GM19397 (cell line): ENCODE data around the gene EVA1C.
"Not testable (repeated sequence)": the region's sequence is repeated elsewhere in the genome, so short reads cannot be mapped to it uniquely, and the experiment has no call there.

Source experiments
- ATAC-seq: cut with Tn5 transposase; IDR thresholded peaks from one replicate; pipeline ENCODE4 v1.9.1; 2021; ENCODE audit warnings: mild to moderate bottlenecking, moderate library complexity; ENCODE audit not compliant: unreplicated experiment

EVA1C gene

GRCh38 chr21:32521736-32522355, 109.3 kb downstream of the EVA1C start:
- ATAC-seq = no peak

GRCh38 chr21:32523463-32523862, 111.0 kb downstream of the EVA1C start:
- no peak for ATAC-seq

- ATAC-seq = no peak
Observed at GRCh38 chr21:32523988-32524719, 111.6 kb downstream of the EVA1C start.

- no peak for ATAC-seq
Observed at GRCh38 chr21:32525282-32525681, 112.8 kb downstream of the EVA1C start.

GRCh38 chr21:32529679-32530078, 117.2 kb downstream of the EVA1C start:
- no peak for ATAC-seq

- not testable (repeated sequence) for ATAC-seq
Observed at GRCh38 chr21:32530809-32531208, 118.3 kb downstream of the EVA1C start.

GRCh38 chr21:32531561-32531960, 119.1 kb downstream of the EVA1C start:
- ATAC-seq = not testable (repeated sequence)

- ATAC-seq = no peak
Observed at GRCh38 chr21:32532636-32533035, 120.1 kb downstream of the EVA1C start.

- no peak for ATAC-seq
Observed at GRCh38 chr21:32533053-32533452, 120.5 kb downstream of the EVA1C start.

GRCh38 chr21:32533611-32534010, 121.1 kb downstream of the EVA1C start:
- no peak for ATAC-seq

- ATAC-seq = no peak
Observed at GRCh38 chr21:32534113-32534512, 121.6 kb downstream of the EVA1C start.

GRCh38 chr21:32535612-32536011, 123.1 kb downstream of the EVA1C start:
- no peak for ATAC-seq

- ATAC-seq = no peak
Observed at GRCh38 chr21:32537569-32537881, 125.0 kb downstream of the EVA1C start.

GRCh38 chr21:32538147-32538792, 125.8 kb downstream of the EVA1C start:
- no peak for ATAC-seq

GRCh38 chr21:32539378-32539777, 126.9 kb downstream of the EVA1C start:
- no peak for ATAC-seq

GRCh38 chr21:32543056-32543455, 130.6 kb downstream of the EVA1C start:
- ATAC-seq = not testable (repeated sequence)

- no peak for ATAC-seq
Observed at GRCh38 chr21:32543975-32544374, 131.5 kb downstream of the EVA1C start.

GRCh38 chr21:32544697-32545096, 132.2 kb downstream of the EVA1C start:
- no peak for ATAC-seq

GRCh38 chr21:32545948-32546441, 133.5 kb downstream of the EVA1C start:
- no peak for ATAC-seq

- ATAC-seq = no peak
Observed at GRCh38 chr21:32547018-32547417, 134.5 kb downstream of the EVA1C start.

- ATAC-seq = no peak
Observed at GRCh38 chr21:32548978-32549377, 136.5 kb downstream of the EVA1C start.

- ATAC-seq = no peak
Observed at GRCh38 chr21:32549440-32549839, 136.9 kb downstream of the EVA1C start.
